Measurements from ENCODE around the gene PASD1.
"Not testable (repeated sequence)": the region's sequence is repeated elsewhere in the genome, so short reads cannot be mapped to it uniquely, and the experiment has no call there.

PASD1 gene

DNA sequence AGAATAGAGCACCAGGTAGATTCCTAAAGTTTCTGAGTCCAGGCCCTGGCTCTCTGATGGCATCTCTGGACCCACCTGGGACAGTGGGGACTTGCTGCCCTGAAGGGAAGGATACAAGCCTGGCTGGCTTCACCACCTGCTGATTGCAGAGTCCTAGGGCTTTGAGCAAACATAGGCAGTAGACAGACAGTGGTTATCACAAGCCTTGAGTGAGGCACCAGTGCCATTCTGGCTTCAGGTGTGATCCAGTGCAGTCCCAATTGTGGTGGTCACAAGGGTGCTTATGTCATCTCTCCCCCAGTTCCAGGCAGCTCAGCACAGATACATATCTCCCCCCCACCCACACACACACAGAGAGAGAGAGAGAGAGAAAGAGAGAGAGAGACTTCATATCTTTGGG, 125.2 kb downstream of the PASD1 start:
- H3K36me3 Mint-ChIP-seq: no peaks in the 10 kb centered on the region
- H3K27ac Mint-ChIP-seq: no peak overlapping the region
- H3K27me3 Mint-ChIP-seq: peaks cover 7% of the 10 kb centered on the region
- no peaks in the 10 kb centered on the region for H3K9me3 Mint-ChIP-seq
- no peak overlapping the region for H3K4me3 Mint-ChIP-seq
- no peaks in the 10 kb centered on the region for H3K4me1 Mint-ChIP-seq

DNA sequence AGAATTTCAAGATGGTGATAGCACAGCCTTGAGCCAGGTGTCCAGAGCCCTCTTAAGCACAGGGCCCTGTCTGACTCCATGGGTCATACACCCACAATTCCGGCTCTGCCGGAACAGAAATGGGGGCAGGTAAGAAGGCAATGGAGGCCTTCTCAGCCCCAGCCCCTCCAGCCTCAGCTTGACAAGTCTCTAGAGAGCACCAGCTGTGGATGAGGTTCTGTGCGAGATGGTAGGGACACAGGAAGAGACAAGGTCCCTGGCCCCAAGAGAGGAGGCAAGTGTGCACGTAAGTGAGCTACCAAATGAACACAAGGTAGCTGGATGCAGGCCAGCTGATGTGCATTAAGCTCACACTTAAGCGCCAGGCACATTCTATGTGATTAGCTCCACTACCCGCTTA, 129.3 kb downstream of the PASD1 start:
- H3K4me1 Mint-ChIP-seq: no peaks in the 10 kb centered on the region
- no peaks in the 10 kb centered on the region for H3K36me3 Mint-ChIP-seq
- no peak overlapping the region for H3K27ac Mint-ChIP-seq
- peaks cover 13% of the 10 kb centered on the region for H3K27me3 Mint-ChIP-seq
- no peaks in the 10 kb centered on the region for H3K9me3 Mint-ChIP-seq
- H3K4me3 Mint-ChIP-seq: no peak overlapping the region

DNA sequence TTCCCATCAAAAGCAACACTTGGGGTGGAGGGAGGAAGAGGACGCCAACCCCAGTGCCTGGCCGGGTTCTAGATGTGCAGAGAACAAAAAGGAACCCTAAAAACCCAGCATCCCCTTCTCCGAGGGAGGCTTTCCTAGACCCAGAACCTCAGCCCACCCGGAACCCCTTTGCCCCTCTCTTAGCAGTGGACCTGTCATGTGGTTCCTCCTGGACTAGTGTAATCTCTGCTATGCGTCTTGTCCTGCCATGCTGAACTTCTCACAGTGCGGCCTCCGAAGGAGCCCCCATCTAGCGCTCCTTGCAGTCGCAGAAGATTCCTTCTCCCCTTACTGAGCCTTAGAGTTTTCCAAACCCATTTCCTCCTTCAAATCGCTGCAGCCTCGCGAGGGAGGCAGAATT, 130.6 kb downstream of the PASD1 start:
- Mint-ChIP-seq H3K4me3 (no peak overlapping the region), H3K4me1 (no peaks in the 10 kb centered on the region), H3K36me3 (no peaks in the 10 kb centered on the region), H3K9me3 (no peaks in the 10 kb centered on the region), H3K27me3 (peaks cover 13% of the 10 kb centered on the region), H3K27ac (no peak overlapping the region)

DNA sequence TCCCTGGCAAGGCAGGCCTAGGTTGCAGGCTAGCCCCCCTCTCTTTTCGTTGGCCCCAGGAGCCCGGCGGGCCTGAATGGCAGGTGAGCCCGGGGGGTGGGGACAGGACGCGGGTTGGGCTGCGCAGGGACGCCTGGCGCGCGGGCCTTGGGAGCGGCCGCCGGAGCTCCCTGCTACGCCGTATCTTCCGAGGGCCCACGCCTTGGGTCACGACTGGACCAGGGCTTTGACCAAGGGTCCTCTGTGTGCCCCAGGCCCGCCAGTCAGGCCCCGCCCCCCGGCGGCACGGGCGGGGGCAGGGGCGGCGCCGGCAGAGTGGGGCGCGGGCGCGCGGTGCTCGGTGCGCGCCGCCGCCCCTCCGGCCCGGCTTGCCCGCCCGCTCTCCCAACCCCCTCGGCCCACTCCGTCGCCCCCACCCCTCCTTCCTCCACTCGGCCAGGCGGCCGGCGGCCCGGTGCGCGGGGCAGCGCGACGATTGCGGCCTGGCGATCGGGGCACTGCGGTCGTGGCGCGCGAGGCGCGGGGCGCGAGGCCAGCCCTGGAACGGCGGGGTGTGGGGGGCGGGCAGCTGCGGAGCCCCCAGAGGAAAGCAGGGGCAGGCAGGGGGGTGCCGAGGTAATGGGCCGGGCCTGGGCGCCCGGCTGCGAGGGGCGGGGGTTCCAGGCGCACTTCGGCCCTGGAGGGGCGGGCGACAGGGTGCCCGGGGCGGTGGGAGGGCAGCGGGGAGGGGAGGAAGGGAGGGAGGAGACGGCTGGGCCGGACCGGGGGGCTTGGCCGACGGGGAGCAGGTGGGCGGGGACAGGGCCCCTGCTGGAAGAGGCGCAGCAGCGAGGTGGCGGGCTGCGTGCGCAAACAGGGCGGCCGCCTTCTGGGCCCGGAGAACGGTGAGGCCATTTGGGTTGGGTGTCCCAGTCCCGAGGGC, 131.4 kb downstream of the PASD1 start, which contains the start of gene PRRG3:
PRRG3 (plus strand) TSS at position 798 of the 922 bp plus-strand sequence. CDS start 3,357 bp downstream, outside the sequence.
- Mint-ChIP-seq H3K27ac (no peak within 1 kb of the TSS), H3K36me3 (no peaks in the 10 kb centered on the region), H3K27me3 (peaks cover 13% of the 10 kb centered on the region), H3K9me3 (no peaks in the 10 kb centered on the region), H3K4me1 (no peaks in the 10 kb centered on the region), H3K4me3 (no peak within 1 kb of the TSS)

DNA sequence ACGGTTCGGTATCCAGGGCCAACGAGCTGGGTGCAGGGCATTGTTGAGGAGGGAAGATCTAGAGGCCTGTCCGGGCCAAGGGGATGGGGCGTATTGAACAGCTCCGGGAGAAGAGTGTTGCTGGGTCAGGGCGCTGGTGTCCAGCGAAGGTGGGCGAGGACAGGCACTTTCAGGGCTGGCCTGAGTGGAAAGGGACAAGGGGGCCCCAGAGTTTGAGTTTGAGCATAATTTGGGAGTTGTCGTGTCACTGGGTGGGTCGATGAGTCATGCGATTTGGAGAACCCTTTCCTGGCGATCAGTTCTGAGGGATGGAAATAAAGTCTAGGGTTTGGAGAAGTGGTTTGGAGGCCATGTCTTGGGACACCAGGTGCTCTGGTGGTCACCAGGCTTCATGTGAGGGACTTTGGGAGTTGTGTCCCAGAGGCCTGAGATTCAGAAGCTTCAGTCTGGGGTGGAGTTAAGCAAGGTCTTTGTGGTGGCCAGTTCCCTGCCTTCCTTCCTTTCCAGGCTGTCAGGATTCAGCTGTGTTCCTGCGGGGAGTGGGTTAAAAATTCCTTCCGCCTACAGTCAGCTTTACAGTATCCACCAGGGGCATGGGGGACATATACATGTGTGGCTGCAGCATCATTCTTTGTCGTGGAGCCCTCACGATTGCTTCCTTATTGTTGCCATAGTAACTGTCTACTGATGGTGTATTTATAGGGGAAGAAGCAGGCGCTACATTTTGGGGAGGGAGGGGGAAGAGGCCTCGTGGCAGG, 132.3 kb downstream of the PASD1 start:
- Mint-ChIP-seq H3K27me3 (peaks cover 13% of the 10 kb centered on the region), H3K9me3 (no peaks in the 10 kb centered on the region), H3K4me1 (no peaks in the 10 kb centered on the region)

DNA sequence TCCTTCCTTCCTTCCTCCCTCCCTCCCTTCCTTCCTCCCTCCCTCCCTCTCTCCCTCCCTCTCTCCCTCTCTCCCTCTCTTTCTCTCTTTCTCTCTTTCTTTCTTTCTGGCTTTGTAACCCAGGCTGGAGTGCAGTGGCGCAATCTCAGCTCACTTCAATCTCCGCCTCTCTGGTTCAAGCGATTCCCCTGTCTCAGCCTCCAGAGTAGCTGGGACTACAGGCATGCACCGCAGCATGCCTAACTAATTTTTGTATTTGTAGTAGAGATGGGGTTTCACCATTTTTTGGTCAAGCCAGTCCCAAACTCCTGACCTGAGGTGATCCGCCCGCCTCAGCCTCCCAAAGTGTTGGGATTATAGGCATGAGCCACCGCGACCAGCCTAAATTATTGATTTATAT, 133.6 kb downstream of the PASD1 start:
- not testable (repeated sequence) for H3K36me3 Mint-ChIP-seq, H3K9me3 Mint-ChIP-seq, H3K27ac Mint-ChIP-seq, H3K4me1 Mint-ChIP-seq, H3K4me3 Mint-ChIP-seq
- peaks cover 13% of the 10 kb centered on the region for H3K27me3 Mint-ChIP-seq

More for the DNA sequence above, 132.3 kb downstream of the PASD1 start:
- Mint-ChIP-seq H3K36me3 (no peaks in the 10 kb centered on the region), H3K4me3 (no peak overlapping the region), H3K27ac (no peak overlapping the region)

DNA sequence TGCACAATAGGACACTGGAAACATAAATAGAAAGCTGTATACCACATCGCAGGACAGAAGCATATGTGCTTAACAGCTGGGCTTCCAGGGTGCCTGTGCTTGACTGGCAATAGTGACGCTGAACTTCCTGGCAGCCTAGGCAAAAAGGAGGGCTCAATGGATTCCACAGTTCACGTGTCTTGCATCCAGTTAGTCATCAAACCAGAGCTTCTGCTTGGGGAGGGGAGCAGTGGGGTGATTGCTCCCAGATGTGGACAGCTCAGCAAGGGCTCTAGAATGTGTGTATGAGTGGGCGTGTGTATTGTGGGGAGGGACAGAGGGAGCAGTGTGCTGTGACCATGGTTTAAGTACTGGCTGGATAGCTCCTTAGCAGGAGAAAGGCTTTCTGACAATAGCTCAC, 134.0 kb downstream of the PASD1 start:
- H3K36me3 Mint-ChIP-seq: no peaks in the 10 kb centered on the region
- no peaks in the 10 kb centered on the region for H3K9me3 Mint-ChIP-seq
- peaks cover 13% of the 10 kb centered on the region for H3K27me3 Mint-ChIP-seq
- no peak overlapping the region for H3K4me3 Mint-ChIP-seq
- H3K4me1 Mint-ChIP-seq: no peaks in the 10 kb centered on the region
- no peak overlapping the region for H3K27ac Mint-ChIP-seq

DNA sequence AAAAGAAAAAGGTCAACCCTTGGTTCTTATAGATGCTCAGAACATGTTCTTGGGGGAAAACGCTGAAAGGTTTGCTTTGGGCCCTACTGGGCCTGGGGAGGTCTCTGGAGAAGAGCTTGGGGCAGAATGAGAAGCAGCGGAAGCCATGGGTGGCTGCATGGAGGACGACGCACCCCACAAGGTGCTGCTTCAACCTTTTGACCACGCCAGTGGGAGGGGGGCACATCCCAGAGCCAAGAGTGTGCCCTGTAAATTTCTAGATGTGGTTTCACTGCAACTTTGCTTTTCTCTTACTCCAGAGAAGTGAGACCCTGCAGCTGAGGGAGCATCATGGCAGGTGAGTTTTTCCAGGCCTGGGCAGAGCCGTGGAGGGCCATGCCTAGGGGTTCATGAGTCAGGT, 135.0 kb downstream of the PASD1 start:
- Mint-ChIP-seq H3K9me3 (no peaks in the 10 kb centered on the region), H3K4me1 (no peaks in the 10 kb centered on the region), H3K36me3 (no peaks in the 10 kb centered on the region), H3K4me3 (no peak overlapping the region), H3K27ac (no peak overlapping the region), H3K27me3 (peaks cover 10% of the 10 kb centered on the region)

DNA sequence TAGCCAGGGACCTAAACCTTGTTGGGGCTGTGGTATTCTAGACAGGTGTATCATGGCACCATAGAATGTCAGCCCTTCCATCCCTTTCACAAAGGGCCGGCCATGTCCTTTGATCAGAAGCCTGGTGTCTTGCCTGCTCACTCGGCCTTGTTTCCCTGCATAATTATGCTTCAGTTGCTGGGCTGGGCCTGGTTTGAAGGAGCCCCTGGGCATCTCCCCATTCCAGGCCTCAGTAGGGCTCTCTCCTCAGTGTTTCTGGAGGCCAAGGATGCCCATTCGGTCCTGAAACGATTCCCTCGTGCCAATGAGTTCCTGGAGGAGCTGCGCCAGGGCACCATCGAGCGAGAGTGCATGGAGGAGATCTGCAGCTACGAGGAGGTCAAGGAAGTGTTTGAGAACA, 136.3 kb downstream of the PASD1 start:
- Mint-ChIP-seq H3K4me3 (no peak overlapping the region), H3K27me3 (peaks cover 7% of the 10 kb centered on the region), H3K9me3 (no peaks in the 10 kb centered on the region), H3K27ac (no peak overlapping the region), H3K36me3 (no peaks in the 10 kb centered on the region), H3K4me1 (no peaks in the 10 kb centered on the region)

DNA sequence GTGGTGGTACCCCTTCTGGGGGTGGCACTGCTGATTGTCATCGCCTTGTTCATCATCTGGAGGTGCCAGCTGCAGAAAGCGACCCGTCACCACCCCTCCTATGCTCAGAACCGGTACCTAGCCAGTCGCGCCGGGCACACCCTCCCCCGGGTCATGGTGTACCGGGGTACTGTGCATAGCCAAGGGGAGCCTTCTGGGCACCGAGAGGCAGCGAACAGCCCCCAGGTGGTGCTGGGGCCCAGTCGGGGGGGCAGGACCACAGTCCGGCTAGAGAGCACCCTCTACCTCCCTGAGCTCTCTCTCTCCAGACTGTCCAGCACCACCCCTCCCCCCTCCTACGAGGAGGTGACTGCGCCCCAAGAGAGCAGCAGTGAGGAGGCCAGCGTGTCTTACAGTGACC, 137.1 kb downstream of the PASD1 start:
- no peaks in the 10 kb centered on the region for H3K4me1 Mint-ChIP-seq
- no peaks in the 10 kb centered on the region for H3K36me3 Mint-ChIP-seq
- H3K27me3 Mint-ChIP-seq: peaks cover 6% of the 10 kb centered on the region
- H3K27ac Mint-ChIP-seq: no peak overlapping the region
- no peak overlapping the region for H3K4me3 Mint-ChIP-seq
- H3K9me3 Mint-ChIP-seq: no peaks in the 10 kb centered on the region

DNA sequence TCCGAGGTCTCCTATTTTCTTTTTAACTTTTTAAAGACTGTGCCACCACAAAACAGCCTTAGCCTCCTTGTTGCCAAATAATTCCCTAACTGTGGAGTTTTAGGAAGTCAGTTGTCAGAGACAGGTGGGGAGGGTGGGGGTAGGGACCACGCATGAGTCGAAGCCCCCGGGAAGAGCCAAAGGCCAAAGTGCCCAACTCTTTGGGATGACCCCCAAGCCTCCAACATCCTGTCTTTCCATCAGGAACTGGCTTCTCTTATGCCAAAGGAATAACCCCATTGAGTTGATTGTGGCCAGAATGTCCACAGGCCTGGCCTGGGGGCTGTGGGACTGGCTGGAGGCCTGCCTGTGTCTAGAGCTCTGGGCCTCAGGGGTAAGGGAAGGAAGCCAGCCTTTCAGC, 137.6 kb downstream of the PASD1 start:
- H3K27ac Mint-ChIP-seq: no peak overlapping the region
- H3K36me3 Mint-ChIP-seq: no peaks in the 10 kb centered on the region
- no peak overlapping the region for H3K4me3 Mint-ChIP-seq
- no peaks in the 10 kb centered on the region for H3K4me1 Mint-ChIP-seq
- peaks cover 3% of the 10 kb centered on the region for H3K27me3 Mint-ChIP-seq
- H3K9me3 Mint-ChIP-seq: no peaks in the 10 kb centered on the region

DNA sequence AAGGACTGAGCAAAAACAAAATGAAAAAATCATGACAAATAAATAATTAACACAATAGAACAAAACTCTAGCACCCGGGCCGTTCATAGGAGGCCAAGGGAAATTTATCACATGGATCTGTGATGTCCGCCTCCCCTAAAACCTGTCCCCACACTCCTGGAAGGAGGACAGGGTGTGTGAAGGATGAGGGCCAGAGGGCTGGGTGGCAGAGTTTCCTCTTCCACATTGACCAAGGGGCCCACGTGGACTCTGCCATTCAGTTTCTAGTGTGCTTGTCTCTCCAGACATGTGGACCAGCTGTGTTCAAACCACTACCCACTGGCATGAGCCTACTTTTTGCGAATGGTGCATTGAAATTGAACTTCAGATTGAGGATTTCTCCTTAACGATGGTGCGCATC, 138.1 kb downstream of the PASD1 start:
- Mint-ChIP-seq H3K9me3 (no peaks in the 10 kb centered on the region), H3K27ac (no peak overlapping the region), H3K4me1 (no peaks in the 10 kb centered on the region), H3K4me3 (no peak overlapping the region), H3K36me3 (no peaks in the 10 kb centered on the region), H3K27me3 (peaks cover 2% of the 10 kb centered on the region)

DNA sequence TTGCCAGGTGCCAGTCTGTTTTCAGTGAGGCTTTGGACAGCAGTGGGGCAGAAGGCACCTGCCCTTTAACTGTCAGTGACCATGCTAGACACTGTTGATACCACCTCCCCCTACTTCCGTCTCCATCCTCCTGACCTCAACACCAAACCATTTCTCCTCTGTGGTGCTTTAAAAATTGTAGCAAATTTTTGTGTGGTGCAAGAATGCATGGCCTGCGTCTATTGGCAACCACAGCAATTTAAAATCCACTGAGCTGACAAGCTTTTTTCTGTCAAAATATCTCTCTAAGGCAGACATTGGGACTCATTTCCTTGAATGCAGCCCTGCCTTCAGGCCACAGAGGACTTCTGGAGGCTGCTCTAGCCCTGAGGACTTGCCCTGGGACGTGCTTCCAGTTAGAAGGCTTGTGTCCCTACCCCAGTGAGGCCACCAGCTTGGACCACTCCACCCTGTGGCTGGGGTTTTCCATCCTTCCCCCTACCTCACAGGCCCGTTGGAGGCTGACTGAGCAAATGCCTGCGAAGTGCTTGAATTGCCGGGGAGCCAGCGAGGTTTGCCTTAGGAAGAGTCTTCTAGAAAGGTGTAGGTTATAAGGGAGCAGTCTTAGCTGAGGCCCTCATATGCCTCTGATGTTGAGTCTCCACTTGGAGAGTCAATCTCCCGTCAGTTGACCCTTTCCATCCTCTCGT, 138.7 kb downstream of the PASD1 start:
- Mint-ChIP-seq H3K36me3 (no peaks in the 10 kb centered on the region), H3K9me3 (no peaks in the 10 kb centered on the region), H3K27me3 (no peaks in the 10 kb centered on the region), H3K27ac (no peak overlapping the region), H3K4me1 (no peaks in the 10 kb centered on the region), H3K4me3 (no peak overlapping the region)

DNA sequence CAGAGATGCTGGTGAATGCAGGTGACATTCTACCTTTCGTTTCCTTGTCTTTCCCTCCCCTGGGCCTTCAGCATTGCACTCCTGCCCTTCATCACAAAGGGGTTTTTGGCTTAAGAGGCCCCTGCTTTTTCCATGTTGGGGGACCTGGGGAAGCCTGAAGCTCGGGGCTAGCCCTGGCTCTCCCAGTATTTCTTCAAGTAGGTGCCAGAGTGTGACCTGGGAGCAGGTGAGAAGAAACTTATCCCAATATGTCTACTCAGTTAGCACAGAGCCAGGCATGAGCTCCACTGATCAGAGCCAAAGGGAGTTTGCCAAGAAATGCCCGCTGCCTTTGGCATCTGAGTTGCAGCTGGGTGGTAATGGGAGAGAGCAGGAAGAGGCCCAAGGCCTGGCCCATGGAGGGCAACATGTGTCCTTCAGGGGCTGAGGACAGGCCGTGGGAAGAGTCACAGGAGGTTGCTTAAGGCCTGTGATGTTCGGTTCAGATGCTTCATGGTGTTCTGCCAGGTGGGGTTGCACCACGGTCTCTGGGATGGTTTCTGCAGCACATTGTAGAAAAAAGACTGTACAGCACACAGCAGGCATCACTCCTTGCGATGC, 139.4 kb downstream of the PASD1 start:
- H3K4me3 Mint-ChIP-seq: no peak overlapping the region
- no peaks in the 10 kb centered on the region for H3K4me1 Mint-ChIP-seq
- H3K27me3 Mint-ChIP-seq: no peaks in the 10 kb centered on the region
- no peaks in the 10 kb centered on the region for H3K9me3 Mint-ChIP-seq
- H3K36me3 Mint-ChIP-seq: no peaks in the 10 kb centered on the region
- no peak overlapping the region for H3K27ac Mint-ChIP-seq

DNA sequence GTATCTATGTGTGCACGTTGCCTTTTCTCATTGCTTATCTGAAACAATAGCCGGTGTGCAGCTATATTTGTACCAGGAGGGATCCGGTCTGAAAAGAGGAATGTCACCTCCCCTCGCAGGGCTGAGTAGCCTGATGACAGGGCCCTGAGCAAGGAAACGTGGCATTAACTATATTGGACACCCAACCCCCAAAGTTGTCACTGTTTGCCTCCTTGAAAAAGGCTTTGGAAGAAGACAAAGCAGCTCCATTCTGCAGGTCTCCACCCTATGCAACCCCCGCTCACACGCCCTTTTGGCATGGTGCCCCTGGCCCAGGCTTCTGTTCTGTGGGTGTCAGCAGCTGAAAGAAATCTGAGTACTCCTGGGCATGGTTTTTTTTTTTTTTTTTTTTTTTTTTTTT, 140.0 kb downstream of the PASD1 start:
- no peak overlapping the region for H3K4me3 Mint-ChIP-seq
- H3K27me3 Mint-ChIP-seq: no peaks in the 10 kb centered on the region
- H3K9me3 Mint-ChIP-seq: no peaks in the 10 kb centered on the region
- no peak overlapping the region for H3K27ac Mint-ChIP-seq
- no peaks in the 10 kb centered on the region for H3K36me3 Mint-ChIP-seq
- no peaks in the 10 kb centered on the region for H3K4me1 Mint-ChIP-seq
